HepG2 (cell line): ENCODE results near the gene PLCB4. TPM values are rescaled to one million over a fixed set of nuclear protein-coding genes. Genes with fewer than 3 reads are reported as not detected.

Source experiments
- AGO1 ChIP-seq: fragments of 200-400 bp; formaldehyde crosslinking; IDR thresholded peaks from 2 replicates; pipeline ENCODE4 v1.6.1; 2017; ENCODE audit warnings: mild to moderate bottlenecking, low read depth, low read length, moderate library complexity; ENCODE audit not compliant: poor library complexity, severe bottlenecking
- GATA4 ChIP-seq: sonication (generic); IDR thresholded peaks from 2 replicates; pipeline ENCODE4 v1.6.1; 2016; ENCODE audit warnings: antibody characterized with exemption, low read depth, borderline replicate concordance
- JDP2 ChIP-seq: sonication (generic); formaldehyde crosslinking; IDR thresholded peaks from 2 replicates; pipeline ENCODE4 v1.8.1; 2022; ENCODE audit warnings: missing genetic modification reagents, borderline replicate concordance
- PPARG ChIP-seq: conservative IDR thresholded peaks from 2 replicates; pipeline ENCODE4 v1.6.1; 2016; ENCODE audit warnings: missing biosample characterization, missing genetic modification reagents
- SMARCE1 ChIP-seq: fragments of 450-650 bp; IDR thresholded peaks from 2 replicates; pipeline ENCODE4 v1.6.1; 2017; ENCODE audit warnings: borderline replicate concordance
- SOX13 ChIP-seq, 3 experiments: fragments of 450-650 bp in 1 of 3; sonication (generic) in 1 of 3; formaldehyde crosslinking in 1 of 3; IDR thresholded peaks in 2 of 3; conservative IDR thresholded peaks in 1 of 3; 2 replicates each; pipeline versions ENCODE4 v1.5.0 to v1.6.1; 2016 to 2020; ENCODE audit warnings: antibody characterized with exemption in 1 of 3, mild to moderate bottlenecking in 1 of 3, missing compliant biosample characterization in 1 of 3, missing genetic modification reagents in 1 of 3, moderate library complexity in 1 of 3
- SP1 ChIP-seq, 2 experiments: fragments of 450-650 bp in 1 of 2; sonication (generic) in 1 of 2; formaldehyde crosslinking in 1 of 2; IDR thresholded peaks; 2 replicates each; pipeline versions ENCODE4 v1.4.0 to v1.6.1; 2016 to 2020; ENCODE audit warnings: missing genetic modification reagents in 1 of 2
- TP53 ChIP-seq: sonication (generic); formaldehyde crosslinking; conservative IDR thresholded peaks from 2 replicates; pipeline ENCODE4 v1.4.0; 2020; ENCODE audit warnings: missing genetic modification reagents
- ZNF546 ChIP-seq: sonication (generic); formaldehyde crosslinking; conservative IDR thresholded peaks from 2 replicates; pipeline ENCODE4 v1.8.1; 2023; ENCODE audit warnings: mild to moderate bottlenecking, missing genetic modification reagents
- polyA plus RNA-seq, 8 experiments: library from polyadenylated mRNA; depleted of rRNA in 3 of 8; stranded (reverse) in 7 of 8; unstranded in 1 of 8; fragments of >200 nt; fragmentation: Illumina TruSeq in 4 of 8; extraction: Trizol in 4 of 8; gene quantifications; 2 replicates each; pipeline versions ENCODE4 v1.2.1 to v1.2.3, GENCODE V29; 2011 to 2016; ENCODE audit warnings: low read depth in 4 of 8, missing spikeins in 1 of 8, mixed read lengths in 1 of 8; ENCODE audit not compliant: insufficient read depth in 1 of 8
- total RNA-seq, 5 experiments: library from RNA; depleted of rRNA; stranded (reverse); fragments of >200 nt; fragmentation: Illumina TruSeq; extraction: Trizol; gene quantifications; 2 replicates each; pipeline ENCODE4 v1.2.3, GENCODE V29; 2016; ENCODE audit warnings: low read depth in 1 of 5
- TF ChIP-seq, protein P1 (sequence below): sonication (generic); formaldehyde crosslinking; IDR thresholded peaks from 2 replicates; pipeline ENCODE4 v1.5.1; 2020; ENCODE audit warnings: missing genetic modification reagents, mild to moderate bottlenecking, borderline replicate concordance
- TF ChIP-seq, protein P2 (sequence below): sonication (generic); formaldehyde crosslinking; IDR thresholded peaks from 2 replicates; pipeline ENCODE4 v1.4.0; 2020; ENCODE audit warnings: low read depth, missing genetic modification reagents
- TF ChIP-seq, protein P3 (sequence below): sonication (generic); formaldehyde crosslinking; IDR thresholded peaks from 2 replicates; pipeline ENCODE4 v1.4.0; 2020; ENCODE audit warnings: missing genetic modification reagents, borderline replicate concordance
- TF ChIP-seq, protein P4 (sequence below): IDR thresholded peaks from 2 replicates; pipeline ENCODE4 v1.6.1; 2016; ENCODE audit warnings: mild to moderate bottlenecking
- TF ChIP-seq, protein P5 (sequence below): sonication (generic); formaldehyde crosslinking; IDR thresholded peaks from 2 replicates; pipeline ENCODE4 v1.8.0; 2023; ENCODE audit warnings: mild to moderate bottlenecking, missing genetic modification reagents
- TF ChIP-seq, protein P6 (sequence below): sonication (generic); formaldehyde crosslinking; IDR thresholded peaks from 2 replicates; pipeline ENCODE4; 2020; ENCODE audit warnings: missing genetic modification reagents, mild to moderate bottlenecking, borderline replicate concordance

Gene PLCB4
- total and polyA plus RNA-seq, 2 of the 13 experiments (the other 11 are each of a cell fraction or from before 2014, with no cell fraction given): 0.01 TPM; not detected in 1

DNA sequence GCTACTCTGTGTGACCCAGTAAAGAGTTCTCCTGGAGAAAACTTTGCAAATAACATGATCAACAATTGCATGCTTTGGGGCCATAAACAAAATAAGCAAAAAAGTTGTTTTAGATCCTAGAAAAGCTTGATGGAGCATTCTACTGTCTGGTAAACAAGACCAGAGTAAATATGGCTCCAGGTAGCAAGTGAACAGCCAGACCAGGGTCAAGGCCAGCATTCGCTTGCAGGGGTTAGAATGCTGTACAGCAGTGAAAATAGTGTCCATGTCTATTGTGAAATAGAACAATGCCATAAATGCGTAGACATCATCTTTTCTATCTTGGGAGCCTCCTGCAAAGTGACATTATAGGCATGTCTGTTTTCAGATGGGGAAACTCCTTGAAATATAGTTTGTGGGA, 216.7 kb downstream of the PLCB4 start (continued):
- TF ChIP-seq, protein P1, sequence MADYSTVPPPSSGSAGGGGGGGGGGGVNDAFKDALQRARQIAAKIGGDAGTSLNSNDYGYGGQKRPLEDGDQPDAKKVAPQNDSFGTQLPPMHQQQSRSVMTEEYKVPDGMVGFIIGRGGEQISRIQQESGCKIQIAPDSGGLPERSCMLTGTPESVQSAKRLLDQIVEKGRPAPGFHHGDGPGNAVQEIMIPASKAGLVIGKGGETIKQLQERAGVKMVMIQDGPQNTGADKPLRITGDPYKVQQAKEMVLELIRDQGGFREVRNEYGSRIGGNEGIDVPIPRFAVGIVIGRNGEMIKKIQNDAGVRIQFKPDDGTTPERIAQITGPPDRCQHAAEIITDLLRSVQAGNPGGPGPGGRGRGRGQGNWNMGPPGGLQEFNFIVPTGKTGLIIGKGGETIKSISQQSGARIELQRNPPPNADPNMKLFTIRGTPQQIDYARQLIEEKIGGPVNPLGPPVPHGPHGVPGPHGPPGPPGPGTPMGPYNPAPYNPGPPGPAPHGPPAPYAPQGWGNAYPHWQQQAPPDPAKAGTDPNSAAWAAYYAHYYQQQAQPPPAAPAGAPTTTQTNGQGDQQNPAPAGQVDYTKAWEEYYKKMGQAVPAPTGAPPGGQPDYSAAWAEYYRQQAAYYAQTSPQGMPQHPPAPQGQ (CRISPR knock-in tag): no peak
- TF ChIP-seq ZNF546 (CRISPR knock-in tag): no peak
- TF ChIP-seq, protein P2, sequence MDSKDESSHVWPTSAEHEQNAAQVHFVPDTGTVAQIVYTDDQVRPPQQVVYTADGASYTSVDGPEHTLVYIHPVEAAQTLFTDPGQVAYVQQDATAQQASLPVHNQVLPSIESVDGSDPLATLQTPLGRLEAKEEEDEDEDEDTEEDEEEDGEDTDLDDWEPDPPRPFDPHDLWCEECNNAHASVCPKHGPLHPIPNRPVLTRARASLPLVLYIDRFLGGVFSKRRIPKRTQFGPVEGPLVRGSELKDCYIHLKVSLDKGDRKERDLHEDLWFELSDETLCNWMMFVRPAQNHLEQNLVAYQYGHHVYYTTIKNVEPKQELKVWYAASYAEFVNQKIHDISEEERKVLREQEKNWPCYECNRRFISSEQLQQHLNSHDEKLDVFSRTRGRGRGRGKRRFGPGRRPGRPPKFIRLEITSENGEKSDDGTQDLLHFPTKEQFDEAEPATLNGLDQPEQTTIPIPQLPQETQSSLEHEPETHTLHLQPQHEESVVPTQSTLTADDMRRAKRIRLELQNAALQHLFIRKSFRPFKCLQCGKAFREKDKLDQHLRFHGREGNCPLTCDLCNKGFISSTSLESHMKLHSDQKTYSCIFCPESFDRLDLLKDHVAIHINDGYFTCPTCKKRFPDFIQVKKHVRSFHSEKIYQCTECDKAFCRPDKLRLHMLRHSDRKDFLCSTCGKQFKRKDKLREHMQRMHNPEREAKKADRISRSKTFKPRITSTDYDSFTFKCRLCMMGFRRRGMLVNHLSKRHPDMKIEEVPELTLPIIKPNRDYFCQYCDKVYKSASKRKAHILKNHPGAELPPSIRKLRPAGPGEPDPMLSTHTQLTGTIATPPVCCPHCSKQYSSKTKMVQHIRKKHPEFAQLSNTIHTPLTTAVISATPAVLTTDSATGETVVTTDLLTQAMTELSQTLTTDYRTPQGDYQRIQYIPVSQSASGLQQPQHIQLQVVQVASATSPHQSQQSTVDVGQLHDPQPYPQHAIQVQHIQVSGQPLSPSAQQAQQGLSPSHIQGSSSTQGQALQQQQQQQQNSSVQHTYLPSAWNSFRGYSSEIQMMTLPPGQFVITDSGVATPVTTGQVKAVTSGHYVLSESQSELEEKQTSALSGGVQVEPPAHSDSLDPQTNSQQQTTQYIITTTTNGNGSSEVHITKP (CRISPR knock-in tag): no peak
- no peak for TF ChIP-seq JDP2 (CRISPR knock-in tag)
- TF ChIP-seq, protein P3, sequence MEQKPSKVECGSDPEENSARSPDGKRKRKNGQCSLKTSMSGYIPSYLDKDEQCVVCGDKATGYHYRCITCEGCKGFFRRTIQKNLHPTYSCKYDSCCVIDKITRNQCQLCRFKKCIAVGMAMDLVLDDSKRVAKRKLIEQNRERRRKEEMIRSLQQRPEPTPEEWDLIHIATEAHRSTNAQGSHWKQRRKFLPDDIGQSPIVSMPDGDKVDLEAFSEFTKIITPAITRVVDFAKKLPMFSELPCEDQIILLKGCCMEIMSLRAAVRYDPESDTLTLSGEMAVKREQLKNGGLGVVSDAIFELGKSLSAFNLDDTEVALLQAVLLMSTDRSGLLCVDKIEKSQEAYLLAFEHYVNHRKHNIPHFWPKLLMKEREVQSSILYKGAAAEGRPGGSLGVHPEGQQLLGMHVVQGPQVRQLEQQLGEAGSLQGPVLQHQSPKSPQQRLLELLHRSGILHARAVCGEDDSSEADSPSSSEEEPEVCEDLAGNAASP (CRISPR knock-in tag): 0 out of 2 replicates have a peak, but pooled peaks have one; percentile 29
- no peak for TF ChIP-seq AGO1
- TF ChIP-seq, protein P4, sequence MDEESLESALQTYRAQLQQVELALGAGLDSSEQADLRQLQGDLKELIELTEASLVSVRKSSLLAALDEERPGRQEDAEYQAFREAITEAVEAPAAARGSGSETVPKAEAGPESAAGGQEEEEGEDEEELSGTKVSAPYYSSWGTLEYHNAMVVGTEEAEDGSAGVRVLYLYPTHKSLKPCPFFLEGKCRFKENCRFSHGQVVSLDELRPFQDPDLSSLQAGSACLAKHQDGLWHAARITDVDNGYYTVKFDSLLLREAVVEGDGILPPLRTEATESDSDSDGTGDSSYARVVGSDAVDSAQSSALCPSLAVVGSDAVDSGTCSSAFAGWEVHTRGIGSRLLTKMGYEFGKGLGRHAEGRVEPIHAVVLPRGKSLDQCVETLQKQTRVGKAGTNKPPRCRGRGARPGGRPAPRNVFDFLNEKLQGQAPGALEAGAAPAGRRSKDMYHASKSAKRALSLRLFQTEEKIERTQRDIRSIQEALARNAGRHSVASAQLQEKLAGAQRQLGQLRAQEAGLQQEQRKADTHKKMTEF (CRISPR knock-in tag): peak; percentile 70
- peak; percentile 70 for TF ChIP-seq SOX13 (IDR thresholded peaks at IDR 0.05)
- TF ChIP-seq SOX13 (CRISPR knock-in tag; conservative IDR thresholded peaks at IDR 0.05 in 1 of 2, IDR thresholded peaks at IDR 0.05 in 1 of 2): peak in 1 of 2 experiments; percentile 96; a peak in 2 of 4 replicates
- TF ChIP-seq TP53: no peak
- no peak for TF ChIP-seq GATA4
- no peak for TF ChIP-seq SMARCE1
- no peak for TF ChIP-seq SP1 (IDR thresholded peaks at IDR 0.05)
- no peak for TF ChIP-seq SP1 (CRISPR knock-in tag; IDR thresholded peaks at IDR 0.05)
- TF ChIP-seq PPARG (CRISPR knock-in tag): 0 out of 2 replicates have a peak, but pooled peaks have one; percentile 32
- TF ChIP-seq, protein P5, sequence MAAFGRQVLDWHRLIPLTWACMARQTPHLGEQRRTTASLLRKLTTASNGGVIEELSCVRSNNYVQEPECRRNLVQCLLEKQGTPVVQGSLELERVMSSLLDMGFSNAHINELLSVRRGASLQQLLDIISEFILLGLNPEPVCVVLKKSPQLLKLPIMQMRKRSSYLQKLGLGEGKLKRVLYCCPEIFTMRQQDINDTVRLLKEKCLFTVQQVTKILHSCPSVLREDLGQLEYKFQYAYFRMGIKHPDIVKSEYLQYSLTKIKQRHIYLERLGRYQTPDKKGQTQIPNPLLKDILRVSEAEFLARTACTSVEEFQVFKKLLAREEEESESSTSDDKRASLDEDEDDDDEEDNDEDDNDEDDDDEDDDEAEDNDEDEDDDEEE (CRISPR knock-in tag): no peak
- TF ChIP-seq, protein P6, sequence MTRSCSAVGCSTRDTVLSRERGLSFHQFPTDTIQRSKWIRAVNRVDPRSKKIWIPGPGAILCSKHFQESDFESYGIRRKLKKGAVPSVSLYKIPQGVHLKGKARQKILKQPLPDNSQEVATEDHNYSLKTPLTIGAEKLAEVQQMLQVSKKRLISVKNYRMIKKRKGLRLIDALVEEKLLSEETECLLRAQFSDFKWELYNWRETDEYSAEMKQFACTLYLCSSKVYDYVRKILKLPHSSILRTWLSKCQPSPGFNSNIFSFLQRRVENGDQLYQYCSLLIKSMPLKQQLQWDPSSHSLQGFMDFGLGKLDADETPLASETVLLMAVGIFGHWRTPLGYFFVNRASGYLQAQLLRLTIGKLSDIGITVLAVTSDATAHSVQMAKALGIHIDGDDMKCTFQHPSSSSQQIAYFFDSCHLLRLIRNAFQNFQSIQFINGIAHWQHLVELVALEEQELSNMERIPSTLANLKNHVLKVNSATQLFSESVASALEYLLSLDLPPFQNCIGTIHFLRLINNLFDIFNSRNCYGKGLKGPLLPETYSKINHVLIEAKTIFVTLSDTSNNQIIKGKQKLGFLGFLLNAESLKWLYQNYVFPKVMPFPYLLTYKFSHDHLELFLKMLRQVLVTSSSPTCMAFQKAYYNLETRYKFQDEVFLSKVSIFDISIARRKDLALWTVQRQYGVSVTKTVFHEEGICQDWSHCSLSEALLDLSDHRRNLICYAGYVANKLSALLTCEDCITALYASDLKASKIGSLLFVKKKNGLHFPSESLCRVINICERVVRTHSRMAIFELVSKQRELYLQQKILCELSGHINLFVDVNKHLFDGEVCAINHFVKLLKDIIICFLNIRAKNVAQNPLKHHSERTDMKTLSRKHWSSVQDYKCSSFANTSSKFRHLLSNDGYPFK: no peak
